SK-N-DZ (cell line): ENCODE data around the gene SNAP29. TPM values are rescaled to one million over a fixed set of nuclear protein-coding genes. Genes with fewer than 3 reads are reported as not detected.
"Not testable (repeated sequence)": the region's sequence is repeated elsewhere in the genome, so short reads cannot be mapped to it uniquely, and the experiment has no call there.

Experiments used
- DNase-seq: peaks from one replicate; pipeline ENCODE4 v3.0.0-alpha.2; 2015; ENCODE audit warnings: low spot score
- polyA plus RNA-seq, 2 experiments: library from polyadenylated mRNA; depleted of rRNA; stranded (reverse); fragments of >200 nt; gene quantifications; 2 replicates each; pipeline ENCODE4 v1.2.3, GENCODE V29; 2014

The SNAP29 gene
- polyA plus RNA-seq (2014; cell fraction: cytosol; rRNA removed): 9.4 and 10.3 TPM in 2 replicates
- polyA plus RNA-seq (2014; cell fraction: nucleus; rRNA removed): 6.2 and 6.6 TPM in 2 replicates

GRCh38 chr22:20858615-20859416 lies at the start of gene SNAP29, which contains the start of gene PI4KA:
Gene SNAP29 (plus strand): TSS chr22:20859007. CDS start chr22:20859111, 104 bp downstream.
Gene PI4KA (minus strand): TSS chr22:20858811. CDS start chr22:20858725, 86 bp downstream.
- DNase-seq: peak; percentile 99

DNA sequence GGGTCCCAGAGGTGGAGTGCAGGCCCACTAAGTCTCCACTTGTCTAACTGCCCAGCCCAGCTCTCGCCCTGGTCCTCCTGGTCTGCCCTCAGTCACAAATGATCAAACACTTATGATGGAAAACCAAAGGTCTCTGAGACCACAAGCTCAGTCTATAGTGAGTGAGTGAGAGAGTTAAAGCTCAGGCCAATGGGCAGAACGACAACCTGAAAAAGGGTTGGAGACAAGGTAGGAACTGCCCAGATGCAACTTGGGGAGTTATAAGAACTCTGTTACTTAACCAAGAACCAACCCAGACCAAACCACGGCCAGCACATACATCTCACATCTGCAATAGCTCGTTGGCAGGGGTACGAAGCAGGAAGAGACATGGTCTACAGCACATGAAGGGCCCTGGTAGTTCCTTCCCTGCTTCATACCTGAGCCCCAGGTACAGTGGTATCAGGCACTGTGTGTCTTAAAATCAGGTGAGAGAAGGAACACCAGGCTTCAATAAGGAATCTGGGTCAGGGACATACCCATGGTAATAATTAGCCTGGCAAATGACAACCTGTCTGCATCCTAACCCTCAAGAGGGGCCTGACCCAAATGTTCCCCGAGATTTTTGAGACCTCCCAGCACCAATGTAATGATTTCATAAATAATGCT lies 49.1 kb upstream of the SNAP29 start:
- DNase-seq: no peak

- DNase-seq: no peak
Observed at GRCh38 chr22:20810645-20811044, 48.2 kb upstream of the SNAP29 start.

GRCh38 chr22:20811171-20811570 lies 47.6 kb upstream of the SNAP29 start:
- no peak for DNase-seq

- no peak for DNase-seq
Observed at GRCh38 chr22:20811971-20812660, 46.7 kb upstream of the SNAP29 start.

DNA sequence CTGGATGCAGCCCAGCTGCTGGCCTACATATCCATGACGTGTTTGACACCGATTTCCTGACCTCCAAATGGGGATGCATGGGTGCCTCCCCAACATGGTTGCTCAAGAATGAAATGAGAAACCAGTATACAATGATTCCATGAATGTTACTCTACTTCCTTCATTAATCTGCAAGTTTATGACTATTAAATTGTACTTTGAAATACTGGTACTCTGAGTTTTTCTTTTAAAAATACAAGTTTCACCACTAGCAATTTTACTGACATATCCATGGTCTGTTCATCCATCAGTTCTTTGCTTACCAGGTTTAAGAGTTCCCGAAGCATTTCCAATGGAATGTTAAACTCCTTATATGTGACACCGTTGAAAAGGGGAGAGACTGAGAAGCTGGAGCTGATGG lies 45.8 kb upstream of the SNAP29 start:
- DNase-seq: no peak

GRCh38 chr22:20814221-20814808 lies 44.5 kb upstream of the SNAP29 start:
- DNase-seq: no peak

GRCh38 chr22:20815477-20816050 lies 43.2 kb upstream of the SNAP29 start:
- DNase-seq: no peak

DNA sequence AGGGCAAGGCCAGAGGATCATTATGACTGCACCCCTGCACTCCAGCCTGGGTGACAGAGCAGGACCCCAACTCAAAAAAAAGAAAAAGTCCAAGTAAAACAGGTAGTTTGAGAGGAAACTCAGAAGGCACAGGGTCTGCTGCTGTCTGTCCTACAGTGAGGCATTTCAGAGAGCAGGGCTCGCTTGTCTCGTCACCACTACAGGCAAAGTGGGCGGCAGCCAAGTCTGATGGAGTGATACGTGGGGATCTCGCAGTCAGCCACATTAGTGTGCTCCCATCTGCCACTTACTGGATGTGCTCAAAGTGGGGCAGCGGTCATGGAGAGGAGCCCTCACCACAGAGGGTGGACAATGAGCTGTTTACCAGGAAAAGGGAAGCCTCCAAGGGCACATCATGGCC lies 42.2 kb upstream of the SNAP29 start:
- no peak for DNase-seq

DNA sequence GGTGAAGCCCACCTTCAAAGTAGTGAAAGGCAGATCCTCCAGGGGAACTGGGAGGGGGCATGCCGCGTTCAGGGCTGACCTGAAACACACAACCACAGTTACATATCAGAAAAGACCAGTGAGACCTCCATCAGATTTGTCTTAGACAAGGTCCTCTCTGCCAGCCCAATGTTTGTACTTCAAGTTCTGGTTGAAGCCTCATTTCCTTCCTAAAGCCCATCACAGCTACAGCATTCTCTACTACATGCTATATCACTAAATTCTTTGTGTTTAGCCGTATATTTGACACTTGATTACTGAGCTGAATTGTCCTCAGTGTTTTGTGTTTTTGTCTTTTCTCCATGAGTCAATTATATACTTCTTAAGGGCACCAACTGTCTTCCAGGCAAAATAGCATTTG lies 40.3 kb upstream of the SNAP29 start:
- DNase-seq: no peak

DNA sequence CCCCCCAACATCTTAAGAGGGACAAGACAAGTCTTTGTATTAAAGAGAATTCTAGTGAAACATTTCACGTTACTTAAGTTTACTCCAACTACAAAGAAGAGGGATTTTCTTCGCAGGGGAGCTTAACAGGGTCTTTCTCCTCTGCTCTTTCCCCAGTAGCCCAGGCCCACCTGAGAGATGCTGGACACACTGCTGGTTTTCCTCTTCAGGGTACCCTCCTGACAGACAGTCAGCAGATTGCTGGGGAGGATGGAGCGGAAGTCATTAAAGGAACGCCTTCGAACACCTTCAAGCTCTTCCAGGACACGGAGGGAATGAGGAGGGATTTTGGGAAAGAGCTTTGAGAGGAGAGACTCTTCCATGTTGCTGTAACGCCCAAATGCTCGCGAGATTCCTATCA lies 39.3 kb upstream of the SNAP29 start:
- no peak for DNase-seq

- DNase-seq: not testable (repeated sequence)
Observed at GRCh38 chr22:20821717-20822239, 37.0 kb upstream of the SNAP29 start.

- DNase-seq: no peak
Observed at GRCh38 chr22:20822240-20822639, 36.6 kb upstream of the SNAP29 start.

GRCh38 chr22:20823264-20823663 lies 35.5 kb upstream of the SNAP29 start:
- no peak for DNase-seq

DNA sequence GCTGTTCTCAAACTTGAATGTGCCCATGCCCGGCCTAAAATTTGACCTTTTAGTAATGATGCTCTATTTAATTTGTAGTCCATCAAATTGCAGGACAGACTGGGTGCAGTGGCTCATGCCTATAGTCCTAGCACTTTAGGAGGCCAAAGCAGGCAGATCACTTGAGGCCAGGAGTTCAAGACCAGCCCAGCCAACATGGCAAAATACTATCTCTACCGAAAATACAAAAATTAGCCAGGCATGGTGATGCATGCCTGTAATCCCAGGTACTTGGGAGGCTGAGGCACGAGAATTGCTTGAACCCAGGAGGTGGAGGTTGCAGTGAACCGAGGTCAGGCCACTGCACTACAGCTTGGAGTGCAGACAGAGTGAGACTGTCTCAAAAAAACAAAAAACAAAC lies 33.6 kb upstream of the SNAP29 start:
- DNase-seq: not testable (repeated sequence)

DNA sequence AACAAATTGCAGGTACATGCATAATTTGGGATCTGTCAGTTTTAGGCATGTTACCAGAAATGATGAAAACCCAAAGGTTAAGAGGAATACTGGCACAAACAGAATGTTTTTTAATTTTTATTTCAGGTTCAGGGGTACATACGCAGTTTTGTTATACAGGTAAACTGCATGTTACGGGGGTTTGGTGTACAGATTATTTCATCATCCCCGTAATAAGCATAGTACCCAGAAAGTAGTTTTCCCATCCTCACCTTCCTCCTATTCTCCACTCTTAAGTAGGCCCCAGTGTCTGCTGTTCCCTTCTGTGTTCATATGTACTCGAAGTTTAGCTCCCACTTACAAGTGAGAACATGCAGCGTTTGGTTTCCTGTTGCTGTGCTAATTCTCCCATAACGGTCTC lies 33.2 kb upstream of the SNAP29 start:
- DNase-seq: no peak

- DNase-seq: not testable (repeated sequence)
Observed at GRCh38 chr22:20826373-20827152, 32.2 kb upstream of the SNAP29 start.

- DNase-seq: no peak
Observed at GRCh38 chr22:20829491-20830134, 29.2 kb upstream of the SNAP29 start.

- DNase-seq: no peak
Observed at GRCh38 chr22:20833225-20833665, 25.6 kb upstream of the SNAP29 start.

- peak; percentile 58 for DNase-seq
Observed at GRCh38 chr22:20834206-20834605, 24.6 kb upstream of the SNAP29 start.
